HG03066 (cell line): ENCODE data around the gene PARP9.
"Not testable (repeated sequence)": the region's sequence is repeated elsewhere in the genome, so short reads cannot be mapped to it uniquely, and the experiment has no call there.

Experiments
- ATAC-seq: cut with Tn5 transposase; IDR thresholded peaks from one replicate; pipeline ENCODE4 v1.9.1; 2021; ENCODE audit warnings: low read depth; ENCODE audit not compliant: unreplicated experiment

The PARP9 gene

GRCh38 chr3:122576174-122576940 lies 12.3 kb upstream of the PARP9 start:
- peak; percentile 83 for ATAC-seq

GRCh38 chr3:122572940-122573412 lies 8.9 kb upstream of the PARP9 start:
- no peak for ATAC-seq

GRCh38 chr3:122568755-122569154 lies 4.7 kb upstream of the PARP9 start:
- no peak for ATAC-seq

- ATAC-seq: not testable (repeated sequence)
Measured at GRCh38 chr3:122568131-122568530, 4.0 kb upstream of the PARP9 start.

- peak; percentile 3 for ATAC-seq
Measured at GRCh38 chr3:122563717-122564025, 429 bp downstream of the PARP9 start.

GRCh38 chr3:122562923-122563716 lies 980 bp downstream of the PARP9 start:
- ATAC-seq: no peak

GRCh38 chr3:122560680-122561079 lies 3.4 kb downstream of the PARP9 start:
- no peak for ATAC-seq

GRCh38 chr3:122559906-122560305 lies 4.2 kb downstream of the PARP9 start:
- no peak for ATAC-seq

- ATAC-seq: no peak
Measured at GRCh38 chr3:122558605-122559004, 5.5 kb downstream of the PARP9 start.

- no peak for ATAC-seq
Measured at GRCh38 chr3:122557356-122557755, 6.7 kb downstream of the PARP9 start.

- no peak for ATAC-seq
Measured at GRCh38 chr3:122555275-122556071, 8.6 kb downstream of the PARP9 start.

GRCh38 chr3:122553171-122553570 lies 10.9 kb downstream of the PARP9 start:
- ATAC-seq: no peak

GRCh38 chr3:122548619-122549018 lies 15.5 kb downstream of the PARP9 start:
- ATAC-seq: no peak

- no peak for ATAC-seq
Measured at GRCh38 chr3:122548076-122548475, 16.0 kb downstream of the PARP9 start.

GRCh38 chr3:122546151-122546550 lies 17.9 kb downstream of the PARP9 start:
- no peak for ATAC-seq

GRCh38 chr3:122538956-122539490 lies 25.1 kb downstream of the PARP9 start:
- no peak for ATAC-seq

GRCh38 chr3:122536632-122537001 lies 27.5 kb downstream of the PARP9 start:
- no peak for ATAC-seq

GRCh38 chr3:122535964-122536631 lies 28.0 kb downstream of the PARP9 start:
- no peak for ATAC-seq

GRCh38 chr3:122533931-122534334 lies 30.2 kb downstream of the PARP9 start:
- ATAC-seq: peak; percentile 100

GRCh38 chr3:122533480-122533879 lies 30.6 kb downstream of the PARP9 start:
- ATAC-seq: no peak
